ENCODE data around the gene TECPR2. TPM values are rescaled to one million over a fixed set of nuclear protein-coding genes. Genes with fewer than 3 reads are reported as not detected.

Gene TECPR2
- total RNA-seq, 1 experiment from 2014 or later: 21.3 TPM

DNA sequence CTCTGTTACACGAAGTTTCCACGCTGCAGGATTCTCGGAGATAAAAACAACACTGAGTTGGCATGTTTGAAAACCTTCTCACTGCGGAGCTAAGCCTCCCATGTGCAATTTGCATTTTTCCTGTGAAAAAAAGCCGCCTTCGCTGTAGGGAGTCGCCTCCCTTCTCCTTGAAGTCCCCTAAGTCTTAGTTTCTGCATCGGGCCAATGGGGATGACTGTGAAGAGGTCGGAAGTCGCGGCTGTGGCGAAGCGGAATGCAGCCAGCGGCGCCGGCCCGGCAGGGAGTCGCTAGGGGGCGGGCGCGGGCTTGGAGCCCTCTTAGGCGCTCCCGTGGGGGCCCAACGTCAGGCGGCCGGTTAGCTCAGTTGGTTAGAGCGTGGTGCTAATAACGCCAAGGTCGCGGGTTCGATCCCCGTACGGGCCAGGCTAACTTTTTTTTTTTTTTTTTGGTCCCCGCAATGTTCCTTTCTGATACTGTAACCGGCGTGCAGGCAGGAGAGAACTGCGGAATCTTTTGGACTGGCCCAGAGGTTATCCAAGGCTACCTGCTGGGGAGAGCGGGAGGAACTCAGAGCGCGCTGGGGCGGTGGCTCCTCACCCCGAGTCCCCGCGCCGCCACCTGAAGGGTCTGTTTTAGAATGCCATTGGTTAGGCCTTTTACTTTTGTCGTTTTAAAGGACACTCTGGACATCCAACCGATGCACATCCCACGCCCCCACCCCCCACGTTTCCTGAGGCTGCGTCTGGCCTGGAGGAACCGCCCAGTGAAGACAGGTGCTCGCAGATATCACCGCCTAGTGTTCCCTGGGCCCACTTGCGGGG, 45.8 kb upstream of the TECPR2 start (continued):
- TF ChIP-seq, protein P1, sequence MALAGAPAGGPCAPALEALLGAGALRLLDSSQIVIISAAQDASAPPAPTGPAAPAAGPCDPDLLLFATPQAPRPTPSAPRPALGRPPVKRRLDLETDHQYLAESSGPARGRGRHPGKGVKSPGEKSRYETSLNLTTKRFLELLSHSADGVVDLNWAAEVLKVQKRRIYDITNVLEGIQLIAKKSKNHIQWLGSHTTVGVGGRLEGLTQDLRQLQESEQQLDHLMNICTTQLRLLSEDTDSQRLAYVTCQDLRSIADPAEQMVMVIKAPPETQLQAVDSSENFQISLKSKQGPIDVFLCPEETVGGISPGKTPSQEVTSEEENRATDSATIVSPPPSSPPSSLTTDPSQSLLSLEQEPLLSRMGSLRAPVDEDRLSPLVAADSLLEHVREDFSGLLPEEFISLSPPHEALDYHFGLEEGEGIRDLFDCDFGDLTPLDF (CRISPR knock-in tag; IDR thresholded peaks at IDR 0.05): no peak
- TF ChIP-seq, protein P2, sequence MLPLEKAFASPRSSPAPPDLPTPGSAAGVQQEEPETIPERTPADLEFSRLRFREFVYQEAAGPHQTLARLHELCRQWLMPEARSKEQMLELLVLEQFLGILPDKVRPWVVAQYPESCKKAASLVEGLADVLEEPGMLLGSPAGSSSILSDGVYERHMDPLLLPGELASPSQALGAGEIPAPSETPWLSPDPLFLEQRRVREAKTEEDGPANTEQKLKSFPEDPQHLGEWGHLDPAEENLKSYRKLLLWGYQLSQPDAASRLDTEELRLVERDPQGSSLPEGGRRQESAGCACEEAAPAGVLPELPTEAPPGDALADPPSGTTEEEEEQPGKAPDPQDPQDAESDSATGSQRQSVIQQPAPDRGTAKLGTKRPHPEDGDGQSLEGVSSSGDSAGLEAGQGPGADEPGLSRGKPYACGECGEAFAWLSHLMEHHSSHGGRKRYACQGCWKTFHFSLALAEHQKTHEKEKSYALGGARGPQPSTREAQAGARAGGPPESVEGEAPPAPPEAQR (CRISPR knock-in tag; IDR thresholded peaks at IDR 0.05): no peak
- TF ChIP-seq TP53 (CRISPR knock-in tag; IDR thresholded peaks at IDR 0.05) (peak; percentile 84), ZNF416 (CRISPR knock-in tag; IDR thresholded peaks at IDR 0.05) (no peak), NR2C2 (CRISPR knock-in tag; IDR thresholded peaks at IDR 0.05) (no peak), SP1 (CRISPR knock-in tag; conservative IDR thresholded peaks at IDR 0.05) (peak; percentile 59; the same call in 1 of the 2 replicates), PRRX2 (CRISPR knock-in tag; IDR thresholded peaks at IDR 0.05) (peak; percentile 76; the same call in 1 of the 2 replicates)
- TF ChIP-seq, protein P3, sequence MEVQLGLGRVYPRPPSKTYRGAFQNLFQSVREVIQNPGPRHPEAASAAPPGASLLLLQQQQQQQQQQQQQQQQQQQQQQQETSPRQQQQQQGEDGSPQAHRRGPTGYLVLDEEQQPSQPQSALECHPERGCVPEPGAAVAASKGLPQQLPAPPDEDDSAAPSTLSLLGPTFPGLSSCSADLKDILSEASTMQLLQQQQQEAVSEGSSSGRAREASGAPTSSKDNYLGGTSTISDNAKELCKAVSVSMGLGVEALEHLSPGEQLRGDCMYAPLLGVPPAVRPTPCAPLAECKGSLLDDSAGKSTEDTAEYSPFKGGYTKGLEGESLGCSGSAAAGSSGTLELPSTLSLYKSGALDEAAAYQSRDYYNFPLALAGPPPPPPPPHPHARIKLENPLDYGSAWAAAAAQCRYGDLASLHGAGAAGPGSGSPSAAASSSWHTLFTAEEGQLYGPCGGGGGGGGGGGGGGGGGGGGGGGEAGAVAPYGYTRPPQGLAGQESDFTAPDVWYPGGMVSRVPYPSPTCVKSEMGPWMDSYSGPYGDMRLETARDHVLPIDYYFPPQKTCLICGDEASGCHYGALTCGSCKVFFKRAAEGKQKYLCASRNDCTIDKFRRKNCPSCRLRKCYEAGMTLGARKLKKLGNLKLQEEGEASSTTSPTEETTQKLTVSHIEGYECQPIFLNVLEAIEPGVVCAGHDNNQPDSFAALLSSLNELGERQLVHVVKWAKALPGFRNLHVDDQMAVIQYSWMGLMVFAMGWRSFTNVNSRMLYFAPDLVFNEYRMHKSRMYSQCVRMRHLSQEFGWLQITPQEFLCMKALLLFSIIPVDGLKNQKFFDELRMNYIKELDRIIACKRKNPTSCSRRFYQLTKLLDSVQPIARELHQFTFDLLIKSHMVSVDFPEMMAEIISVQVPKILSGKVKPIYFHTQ (CRISPR knock-in tag; IDR thresholded peaks at IDR 0.05): no peak
- TF ChIP-seq, protein P4, sequence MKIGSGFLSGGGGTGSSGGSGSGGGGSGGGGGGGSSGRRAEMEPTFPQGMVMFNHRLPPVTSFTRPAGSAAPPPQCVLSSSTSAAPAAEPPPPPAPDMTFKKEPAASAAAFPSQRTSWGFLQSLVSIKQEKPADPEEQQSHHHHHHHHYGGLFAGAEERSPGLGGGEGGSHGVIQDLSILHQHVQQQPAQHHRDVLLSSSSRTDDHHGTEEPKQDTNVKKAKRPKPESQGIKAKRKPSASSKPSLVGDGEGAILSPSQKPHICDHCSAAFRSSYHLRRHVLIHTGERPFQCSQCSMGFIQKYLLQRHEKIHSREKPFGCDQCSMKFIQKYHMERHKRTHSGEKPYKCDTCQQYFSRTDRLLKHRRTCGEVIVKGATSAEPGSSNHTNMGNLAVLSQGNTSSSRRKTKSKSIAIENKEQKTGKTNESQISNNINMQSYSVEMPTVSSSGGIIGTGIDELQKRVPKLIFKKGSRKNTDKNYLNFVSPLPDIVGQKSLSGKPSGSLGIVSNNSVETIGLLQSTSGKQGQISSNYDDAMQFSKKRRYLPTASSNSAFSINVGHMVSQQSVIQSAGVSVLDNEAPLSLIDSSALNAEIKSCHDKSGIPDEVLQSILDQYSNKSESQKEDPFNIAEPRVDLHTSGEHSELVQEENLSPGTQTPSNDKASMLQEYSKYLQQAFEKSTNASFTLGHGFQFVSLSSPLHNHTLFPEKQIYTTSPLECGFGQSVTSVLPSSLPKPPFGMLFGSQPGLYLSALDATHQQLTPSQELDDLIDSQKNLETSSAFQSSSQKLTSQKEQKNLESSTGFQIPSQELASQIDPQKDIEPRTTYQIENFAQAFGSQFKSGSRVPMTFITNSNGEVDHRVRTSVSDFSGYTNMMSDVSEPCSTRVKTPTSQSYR (CRISPR knock-in tag; IDR thresholded peaks at IDR 0.05): 0 out of 2 replicates have a peak, but pooled peaks have one; percentile 33
- TF ChIP-seq, protein P5, sequence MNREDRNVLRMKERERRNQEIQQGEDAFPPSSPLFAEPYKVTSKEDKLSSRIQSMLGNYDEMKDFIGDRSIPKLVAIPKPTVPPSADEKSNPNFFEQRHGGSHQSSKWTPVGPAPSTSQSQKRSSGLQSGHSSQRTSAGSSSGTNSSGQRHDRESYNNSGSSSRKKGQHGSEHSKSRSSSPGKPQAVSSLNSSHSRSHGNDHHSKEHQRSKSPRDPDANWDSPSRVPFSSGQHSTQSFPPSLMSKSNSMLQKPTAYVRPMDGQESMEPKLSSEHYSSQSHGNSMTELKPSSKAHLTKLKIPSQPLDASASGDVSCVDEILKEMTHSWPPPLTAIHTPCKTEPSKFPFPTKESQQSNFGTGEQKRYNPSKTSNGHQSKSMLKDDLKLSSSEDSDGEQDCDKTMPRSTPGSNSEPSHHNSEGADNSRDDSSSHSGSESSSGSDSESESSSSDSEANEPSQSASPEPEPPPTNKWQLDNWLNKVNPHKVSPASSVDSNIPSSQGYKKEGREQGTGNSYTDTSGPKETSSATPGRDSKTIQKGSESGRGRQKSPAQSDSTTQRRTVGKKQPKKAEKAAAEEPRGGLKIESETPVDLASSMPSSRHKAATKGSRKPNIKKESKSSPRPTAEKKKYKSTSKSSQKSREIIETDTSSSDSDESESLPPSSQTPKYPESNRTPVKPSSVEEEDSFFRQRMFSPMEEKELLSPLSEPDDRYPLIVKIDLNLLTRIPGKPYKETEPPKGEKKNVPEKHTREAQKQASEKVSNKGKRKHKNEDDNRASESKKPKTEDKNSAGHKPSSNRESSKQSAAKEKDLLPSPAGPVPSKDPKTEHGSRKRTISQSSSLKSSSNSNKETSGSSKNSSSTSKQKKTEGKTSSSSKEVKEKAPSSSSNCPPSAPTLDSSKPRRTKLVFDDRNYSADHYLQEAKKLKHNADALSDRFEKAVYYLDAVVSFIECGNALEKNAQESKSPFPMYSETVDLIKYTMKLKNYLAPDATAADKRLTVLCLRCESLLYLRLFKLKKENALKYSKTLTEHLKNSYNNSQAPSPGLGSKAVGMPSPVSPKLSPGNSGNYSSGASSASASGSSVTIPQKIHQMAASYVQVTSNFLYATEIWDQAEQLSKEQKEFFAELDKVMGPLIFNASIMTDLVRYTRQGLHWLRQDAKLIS (CRISPR knock-in tag; IDR thresholded peaks at IDR 0.05; ENCODE audit: borderline replicate concordance): no peak; the same call in 1 of the 2 replicates

DNA sequence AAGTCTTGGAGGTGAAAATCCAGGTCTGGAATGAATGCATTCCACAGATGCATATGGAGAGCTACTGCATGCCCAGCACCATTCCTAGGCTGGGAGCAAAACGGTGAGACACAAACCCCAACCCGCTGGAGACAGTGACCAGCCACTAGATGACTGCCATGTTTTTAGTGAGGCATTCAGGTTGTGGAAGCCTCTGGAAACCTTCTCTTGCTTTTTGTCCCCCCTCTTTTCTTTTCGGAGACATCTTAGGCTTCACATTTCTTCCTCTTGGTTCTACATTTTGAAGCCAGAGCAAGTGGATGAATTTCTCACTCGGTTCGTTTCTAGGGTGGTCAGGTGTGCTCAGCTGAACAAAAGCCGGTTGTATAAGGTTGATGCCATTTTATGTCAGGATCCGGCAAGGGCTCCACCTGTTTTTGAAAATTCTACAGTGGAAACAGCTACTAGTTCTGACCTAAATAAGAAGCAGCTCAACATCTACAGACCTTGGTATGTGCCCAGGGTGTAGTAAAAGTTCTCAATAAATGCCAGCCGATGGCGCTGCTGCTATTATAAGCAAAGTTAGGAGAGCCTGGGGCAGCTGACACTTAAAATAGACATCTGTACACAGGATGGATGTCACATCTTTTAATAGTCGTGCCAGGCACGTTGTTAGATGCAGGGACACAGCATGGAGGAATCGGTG, 45.0 kb upstream of the TECPR2 start:
- ATAC-seq: no peak
- H3K27ac Mint-ChIP-seq: peak overlapping the region; percentile 95
- DNase-seq (ENCODE audit: low spot score): no peak
- peaks cover 49% of the 10 kb centered on the region for H3K4me1 Mint-ChIP-seq
- peak overlapping the region; percentile 93 for H3K4me3 Mint-ChIP-seq
- ChIA-PET POLR2A (interaction anchor here (1.3 kb wide), 1 partner anchor 192 kb away, joined by 3 read pairs; no protein-coding TSS in a partner anchor), CTCF (interaction anchor here (0.5 to 2.2 kb wide), 4 partner anchors 13 to 529 kb away, joined by 3 to 7 read pairs (median 3); partner anchors contain the start of gene MOK)
- H3K9me3 Mint-ChIP-seq: no peaks in the 10 kb centered on the region
- H3K27me3 Mint-ChIP-seq (ENCODE audit: low read depth): peaks cover 25% of the 10 kb centered on the region
- H3K36me3 Mint-ChIP-seq: no peaks in the 10 kb centered on the region
- TF ChIP-seq TP53 (CRISPR knock-in tag; IDR thresholded peaks at IDR 0.05) (no peak), NR1H2 (CRISPR knock-in tag; IDR thresholded peaks at IDR 0.05) (no peak), EMX1 (CRISPR knock-in tag; IDR thresholded peaks at IDR 0.05) (no peak), ZNF396 (CRISPR knock-in tag; IDR thresholded peaks at IDR 0.05; ENCODE audit: borderline replicate concordance) (no peak)
- TF ChIP-seq, protein P6, sequence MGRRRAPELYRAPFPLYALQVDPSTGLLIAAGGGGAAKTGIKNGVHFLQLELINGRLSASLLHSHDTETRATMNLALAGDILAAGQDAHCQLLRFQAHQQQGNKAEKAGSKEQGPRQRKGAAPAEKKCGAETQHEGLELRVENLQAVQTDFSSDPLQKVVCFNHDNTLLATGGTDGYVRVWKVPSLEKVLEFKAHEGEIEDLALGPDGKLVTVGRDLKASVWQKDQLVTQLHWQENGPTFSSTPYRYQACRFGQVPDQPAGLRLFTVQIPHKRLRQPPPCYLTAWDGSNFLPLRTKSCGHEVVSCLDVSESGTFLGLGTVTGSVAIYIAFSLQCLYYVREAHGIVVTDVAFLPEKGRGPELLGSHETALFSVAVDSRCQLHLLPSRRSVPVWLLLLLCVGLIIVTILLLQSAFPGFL (CRISPR knock-in tag; IDR thresholded peaks at IDR 0.05; ENCODE audit: borderline replicate concordance): no peak
- TF ChIP-seq, protein P7, sequence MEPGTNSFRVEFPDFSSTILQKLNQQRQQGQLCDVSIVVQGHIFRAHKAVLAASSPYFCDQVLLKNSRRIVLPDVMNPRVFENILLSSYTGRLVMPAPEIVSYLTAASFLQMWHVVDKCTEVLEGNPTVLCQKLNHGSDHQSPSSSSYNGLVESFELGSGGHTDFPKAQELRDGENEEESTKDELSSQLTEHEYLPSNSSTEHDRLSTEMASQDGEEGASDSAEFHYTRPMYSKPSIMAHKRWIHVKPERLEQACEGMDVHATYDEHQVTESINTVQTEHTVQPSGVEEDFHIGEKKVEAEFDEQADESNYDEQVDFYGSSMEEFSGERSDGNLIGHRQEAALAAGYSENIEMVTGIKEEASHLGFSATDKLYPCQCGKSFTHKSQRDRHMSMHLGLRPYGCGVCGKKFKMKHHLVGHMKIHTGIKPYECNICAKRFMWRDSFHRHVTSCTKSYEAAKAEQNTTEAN (CRISPR knock-in tag; IDR thresholded peaks at IDR 0.05): no peak
- TF ChIP-seq, protein P8, sequence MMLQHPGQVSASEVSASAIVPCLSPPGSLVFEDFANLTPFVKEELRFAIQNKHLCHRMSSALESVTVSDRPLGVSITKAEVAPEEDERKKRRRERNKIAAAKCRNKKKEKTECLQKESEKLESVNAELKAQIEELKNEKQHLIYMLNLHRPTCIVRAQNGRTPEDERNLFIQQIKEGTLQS (CRISPR knock-in tag; conservative IDR thresholded peaks at IDR 0.05): no peak
- TF ChIP-seq, protein P9, sequence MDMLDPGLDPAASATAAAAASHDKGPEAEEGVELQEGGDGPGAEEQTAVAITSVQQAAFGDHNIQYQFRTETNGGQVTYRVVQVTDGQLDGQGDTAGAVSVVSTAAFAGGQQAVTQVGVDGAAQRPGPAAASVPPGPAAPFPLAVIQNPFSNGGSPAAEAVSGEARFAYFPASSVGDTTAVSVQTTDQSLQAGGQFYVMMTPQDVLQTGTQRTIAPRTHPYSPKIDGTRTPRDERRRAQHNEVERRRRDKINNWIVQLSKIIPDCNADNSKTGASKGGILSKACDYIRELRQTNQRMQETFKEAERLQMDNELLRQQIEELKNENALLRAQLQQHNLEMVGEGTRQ (CRISPR knock-in tag; IDR thresholded peaks at IDR 0.05): no peak
